ENCODE data around the gene BRSK1. TPM values are rescaled to one million over a fixed set of nuclear protein-coding genes. Genes with fewer than 3 reads are reported as not detected.

The BRSK1 gene
- total RNA-seq, 1 donor = 4.0 TPM

DNA sequence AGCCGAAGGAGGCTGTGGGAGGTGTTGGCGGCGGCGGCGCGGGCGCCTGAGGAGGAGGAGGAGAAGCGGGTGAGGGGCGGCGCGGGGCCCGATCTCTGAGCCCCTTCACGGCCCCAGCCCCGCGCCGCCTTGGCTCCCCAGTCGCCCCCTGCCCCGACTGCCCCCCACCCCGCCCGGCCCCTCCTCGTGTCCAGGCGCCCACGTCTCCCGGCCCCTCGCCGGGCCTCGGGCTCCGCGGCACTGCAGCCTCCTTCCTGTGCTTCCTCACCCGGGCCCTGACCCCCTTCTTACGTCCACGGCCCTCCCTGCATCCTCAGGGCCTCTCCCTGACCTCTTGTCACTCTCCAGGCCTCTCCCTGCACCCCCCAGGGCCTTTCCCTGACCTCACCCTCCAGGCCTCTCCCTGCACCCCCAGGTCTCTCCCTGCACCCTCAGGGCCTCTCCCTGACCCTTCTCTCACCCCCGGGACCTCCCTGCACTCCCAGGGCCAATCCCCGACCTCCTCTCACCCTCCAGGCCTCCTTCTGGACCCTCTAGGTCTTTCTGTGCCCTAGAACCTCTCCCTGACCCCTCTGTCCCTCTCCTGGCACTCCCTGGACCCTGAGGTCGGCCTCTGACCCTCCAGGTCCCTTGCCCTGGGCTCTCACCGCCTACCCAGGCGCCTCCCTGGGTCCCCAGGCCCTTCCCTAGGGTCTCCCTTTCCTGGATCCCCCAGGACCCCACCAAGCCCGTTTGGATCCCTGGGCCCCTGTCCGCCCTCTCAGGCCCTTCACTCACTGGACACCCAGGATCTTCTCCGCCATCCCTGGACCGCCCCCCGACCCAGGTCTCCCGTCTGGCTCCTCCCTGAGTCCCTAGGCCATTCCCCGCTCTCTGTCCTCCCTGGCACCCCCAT, 56.3 kb downstream of the BRSK1 start:
- Histone ChIP-seq H3K4me1 (ENCODE audit: insufficient read depth, low read length) (peaks cover 15% of the 10 kb centered on the region), H3K36me3 (ENCODE audit: insufficient read depth, low read length) (peaks cover 4% of the 10 kb centered on the region), H2AFZ (ENCODE audit: low read length) (no peak overlapping the region), H3K79me2 (ENCODE audit: insufficient read depth, low read length) (peaks cover 9% of the 10 kb centered on the region), H3K27ac (ENCODE audit: low read depth, low read length) (peak overlapping the region; percentile 75), H3K27me3 (ENCODE audit: insufficient read depth, low read length) (peaks cover 12% of the 10 kb centered on the region), H3K4me2 (ENCODE audit: insufficient read depth, low read length) (peak overlapping the region; percentile 83), H4K20me1 (ENCODE audit: insufficient read depth, low read length) (peaks cover 8% of the 10 kb centered on the region), H3K4me3 (ENCODE audit: insufficient read depth, low read length) (peak overlapping the region; percentile 80), H3K9me3 (ENCODE audit: low read depth, low read length) (no peaks in the 10 kb centered on the region)
- TF ChIP-seq, protein P1, sequence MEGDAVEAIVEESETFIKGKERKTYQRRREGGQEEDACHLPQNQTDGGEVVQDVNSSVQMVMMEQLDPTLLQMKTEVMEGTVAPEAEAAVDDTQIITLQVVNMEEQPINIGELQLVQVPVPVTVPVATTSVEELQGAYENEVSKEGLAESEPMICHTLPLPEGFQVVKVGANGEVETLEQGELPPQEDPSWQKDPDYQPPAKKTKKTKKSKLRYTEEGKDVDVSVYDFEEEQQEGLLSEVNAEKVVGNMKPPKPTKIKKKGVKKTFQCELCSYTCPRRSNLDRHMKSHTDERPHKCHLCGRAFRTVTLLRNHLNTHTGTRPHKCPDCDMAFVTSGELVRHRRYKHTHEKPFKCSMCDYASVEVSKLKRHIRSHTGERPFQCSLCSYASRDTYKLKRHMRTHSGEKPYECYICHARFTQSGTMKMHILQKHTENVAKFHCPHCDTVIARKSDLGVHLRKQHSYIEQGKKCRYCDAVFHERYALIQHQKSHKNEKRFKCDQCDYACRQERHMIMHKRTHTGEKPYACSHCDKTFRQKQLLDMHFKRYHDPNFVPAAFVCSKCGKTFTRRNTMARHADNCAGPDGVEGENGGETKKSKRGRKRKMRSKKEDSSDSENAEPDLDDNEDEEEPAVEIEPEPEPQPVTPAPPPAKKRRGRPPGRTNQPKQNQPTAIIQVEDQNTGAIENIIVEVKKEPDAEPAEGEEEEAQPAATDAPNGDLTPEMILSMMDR (IDR thresholded peaks at IDR 0.05; ENCODE audit: extremely low read depth, low read depth, low read length) = no peak
- DNase-seq (ENCODE audit: insufficient read length, low spot score, missing footprints) = peak; percentile 88

DNA sequence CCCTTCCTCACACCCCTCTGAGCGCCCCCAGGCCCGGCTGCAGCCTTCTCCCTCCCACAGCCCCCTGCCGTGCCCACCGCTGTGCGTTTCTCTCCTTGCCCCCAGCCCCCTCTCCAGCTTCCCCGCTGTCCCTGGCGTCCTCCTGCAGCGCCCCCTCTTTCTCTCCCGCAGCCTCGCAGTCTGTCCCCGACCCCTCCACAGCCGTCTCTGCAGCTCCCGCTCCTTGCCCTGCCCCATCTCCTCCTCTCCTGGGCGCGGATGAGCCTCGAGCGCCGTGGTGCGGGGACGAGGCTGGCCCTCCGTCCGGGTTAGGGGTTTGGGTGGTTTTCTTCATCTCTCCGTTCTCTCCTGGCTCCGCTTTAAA, 57.0 kb downstream of the BRSK1 start:
- H3K9me3 ChIP-seq (ENCODE audit: low read depth, low read length) = no peaks in the 10 kb centered on the region
- peak; percentile 90 for DNase-seq (ENCODE audit: insufficient read length, low spot score, missing footprints)
- H2AFZ ChIP-seq (ENCODE audit: low read length) = no peak overlapping the region
- peak overlapping the region; percentile 80 for H3K4me3 ChIP-seq (ENCODE audit: insufficient read depth, low read length)
- peaks cover 9% of the 10 kb centered on the region for H3K79me2 ChIP-seq (ENCODE audit: insufficient read depth, low read length)
- peak overlapping the region; percentile 83 for H3K4me2 ChIP-seq (ENCODE audit: insufficient read depth, low read length)
- peaks cover 4% of the 10 kb centered on the region for H3K36me3 ChIP-seq (ENCODE audit: insufficient read depth, low read length)
- peak overlapping the region; percentile 75 for H3K27ac ChIP-seq (ENCODE audit: low read depth, low read length)
- peaks cover 15% of the 10 kb centered on the region for H3K4me1 ChIP-seq (ENCODE audit: insufficient read depth, low read length)
- peaks cover 8% of the 10 kb centered on the region for H4K20me1 ChIP-seq (ENCODE audit: insufficient read depth, low read length)
- H3K27me3 ChIP-seq (ENCODE audit: insufficient read depth, low read length) = peaks cover 12% of the 10 kb centered on the region
- TF ChIP-seq, protein P1 (IDR thresholded peaks at IDR 0.05; ENCODE audit: extremely low read depth, low read depth, low read length) = no peak

DNA sequence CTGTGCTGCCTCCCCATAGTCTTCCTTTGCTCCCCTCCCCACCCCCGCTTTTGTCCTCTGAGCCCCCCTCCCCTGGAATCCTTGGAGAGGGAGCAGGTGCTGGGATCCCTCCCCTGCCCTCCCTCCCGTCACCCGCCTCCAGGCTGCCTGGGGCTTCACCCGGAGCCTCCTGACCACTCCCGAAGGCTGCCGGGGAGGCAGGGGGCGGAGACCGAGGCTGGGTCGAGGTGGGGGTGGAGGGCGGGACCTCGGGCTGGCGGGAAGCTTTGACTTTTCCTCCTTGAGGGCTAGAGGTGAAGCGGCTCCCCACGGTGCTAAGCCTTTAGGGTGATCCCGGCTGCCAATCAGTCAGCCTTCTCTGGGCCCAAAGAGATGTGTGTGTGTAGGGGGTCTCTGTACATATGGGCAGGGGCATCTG, 57.4 kb downstream of the BRSK1 start:
- peaks cover 9% of the 10 kb centered on the region for H3K79me2 ChIP-seq (ENCODE audit: insufficient read depth, low read length)
- H3K27me3 ChIP-seq (ENCODE audit: insufficient read depth, low read length) = peaks cover 12% of the 10 kb centered on the region
- H2AFZ ChIP-seq (ENCODE audit: low read length) = no peak overlapping the region
- H3K4me3 ChIP-seq (ENCODE audit: insufficient read depth, low read length) = peak overlapping the region; percentile 80
- H3K27ac ChIP-seq (ENCODE audit: low read depth, low read length) = no peak overlapping the region
- peak overlapping the region; percentile 83 for H3K4me2 ChIP-seq (ENCODE audit: insufficient read depth, low read length)
- H4K20me1 ChIP-seq (ENCODE audit: insufficient read depth, low read length) = peaks cover 8% of the 10 kb centered on the region
- peak; percentile 99 for DNase-seq (ENCODE audit: insufficient read length, low spot score, missing footprints)
- TF ChIP-seq, protein P1 (IDR thresholded peaks at IDR 0.05; ENCODE audit: extremely low read depth, low read depth, low read length) = no peak
- peaks cover 15% of the 10 kb centered on the region for H3K4me1 ChIP-seq (ENCODE audit: insufficient read depth, low read length)
- H3K9me3 ChIP-seq (ENCODE audit: low read depth, low read length) = no peaks in the 10 kb centered on the region
- peaks cover 4% of the 10 kb centered on the region for H3K36me3 ChIP-seq (ENCODE audit: insufficient read depth, low read length)
